Raji (cell line): Measurements from ENCODE around the gene EXTL1.

Experiments
- POLR2A ChIP-seq: IDR thresholded peaks from 2 replicates; pipeline ENCODE4 v1.6.1; 2011; ENCODE audit warnings: low read depth, low read length, control low read depth; ENCODE audit not compliant: insufficient read depth

The EXTL1 gene

DNA sequence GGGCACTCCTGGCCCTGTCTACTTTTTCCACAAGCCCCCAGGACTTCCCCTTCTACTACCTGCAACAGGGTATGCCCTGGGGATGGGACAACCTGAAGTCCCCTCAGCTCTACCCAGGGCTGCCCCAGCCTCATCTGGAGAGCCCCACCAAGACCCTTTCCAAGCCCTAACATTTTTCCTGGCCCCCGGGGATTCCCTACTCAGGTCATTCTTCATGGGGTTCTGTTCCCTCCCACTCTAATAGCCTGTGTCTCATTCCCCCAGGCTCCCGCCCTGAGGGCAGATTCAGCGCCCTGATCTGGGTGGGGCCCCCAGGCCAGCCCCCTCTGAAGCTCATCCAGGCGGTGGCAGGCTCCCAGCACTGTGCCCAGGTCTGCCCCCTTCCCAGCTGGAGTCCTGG lies 9.6 kb downstream of the EXTL1 start:
- no peak for TF ChIP-seq POLR2A

DNA sequence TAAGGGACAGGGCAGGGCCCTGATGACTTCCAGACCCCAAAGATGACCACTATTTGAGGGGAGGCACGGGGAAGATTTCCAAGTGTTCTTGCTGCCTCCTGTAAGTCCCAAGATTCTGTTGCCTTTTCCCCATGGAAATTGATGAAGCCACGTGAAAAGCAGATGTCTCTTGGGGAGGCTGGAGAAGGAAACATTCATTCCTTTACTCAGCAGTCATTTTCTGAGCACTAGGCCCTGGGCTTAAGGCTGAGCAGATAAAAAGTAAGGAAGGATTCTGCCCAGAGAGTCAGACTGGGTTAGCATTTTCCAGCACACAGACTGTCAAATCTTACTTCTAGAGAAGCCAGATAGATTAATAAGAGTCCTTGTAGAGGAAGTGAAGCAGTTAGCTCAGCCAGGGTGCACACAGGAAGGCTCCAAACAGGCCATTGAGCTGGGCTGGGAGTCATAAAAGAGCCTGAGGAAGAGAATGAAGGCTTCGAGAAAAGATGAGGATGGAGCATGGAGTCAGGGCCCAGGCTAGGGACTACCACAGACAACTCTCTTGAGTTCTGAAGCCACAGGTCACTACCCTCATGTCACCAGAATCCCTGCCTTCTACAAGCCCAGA lies 10.1 kb downstream of the EXTL1 start:
- TF ChIP-seq POLR2A = no peak

DNA sequence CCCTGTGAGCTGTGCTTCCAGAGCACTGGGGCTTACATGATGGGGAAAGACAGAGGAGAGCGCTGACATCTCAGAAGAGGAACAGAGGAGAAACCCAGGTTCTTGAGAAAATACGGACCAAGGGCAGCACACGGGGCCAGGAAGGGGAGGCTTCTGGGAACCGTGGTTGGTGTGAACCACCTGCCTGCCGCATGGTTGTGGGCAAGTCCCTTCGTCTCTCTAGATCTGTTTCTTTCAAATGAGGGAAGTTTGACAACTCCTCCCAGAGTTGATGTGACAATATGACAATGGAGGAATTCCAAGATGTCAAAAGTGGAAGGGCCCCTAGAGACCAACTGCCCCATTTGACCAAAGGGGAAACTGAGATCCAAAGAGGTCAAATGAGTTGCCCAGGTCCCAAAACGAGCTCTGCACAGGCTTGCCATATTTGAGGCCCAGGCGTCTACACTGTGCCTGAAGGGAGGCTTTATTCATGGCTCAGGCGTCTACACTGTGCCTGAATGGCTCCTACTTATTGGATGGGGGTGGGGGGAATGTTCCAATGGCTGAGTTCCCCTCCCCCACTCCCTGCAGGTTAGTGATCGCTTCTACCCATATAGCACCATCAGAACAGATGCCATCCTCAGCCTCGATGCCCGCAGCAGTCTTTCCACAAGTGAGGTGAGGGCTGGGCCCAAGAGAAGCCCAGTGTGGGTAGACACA lies 11.2 kb downstream of the EXTL1 start:
- TF ChIP-seq POLR2A = no peak

DNA sequence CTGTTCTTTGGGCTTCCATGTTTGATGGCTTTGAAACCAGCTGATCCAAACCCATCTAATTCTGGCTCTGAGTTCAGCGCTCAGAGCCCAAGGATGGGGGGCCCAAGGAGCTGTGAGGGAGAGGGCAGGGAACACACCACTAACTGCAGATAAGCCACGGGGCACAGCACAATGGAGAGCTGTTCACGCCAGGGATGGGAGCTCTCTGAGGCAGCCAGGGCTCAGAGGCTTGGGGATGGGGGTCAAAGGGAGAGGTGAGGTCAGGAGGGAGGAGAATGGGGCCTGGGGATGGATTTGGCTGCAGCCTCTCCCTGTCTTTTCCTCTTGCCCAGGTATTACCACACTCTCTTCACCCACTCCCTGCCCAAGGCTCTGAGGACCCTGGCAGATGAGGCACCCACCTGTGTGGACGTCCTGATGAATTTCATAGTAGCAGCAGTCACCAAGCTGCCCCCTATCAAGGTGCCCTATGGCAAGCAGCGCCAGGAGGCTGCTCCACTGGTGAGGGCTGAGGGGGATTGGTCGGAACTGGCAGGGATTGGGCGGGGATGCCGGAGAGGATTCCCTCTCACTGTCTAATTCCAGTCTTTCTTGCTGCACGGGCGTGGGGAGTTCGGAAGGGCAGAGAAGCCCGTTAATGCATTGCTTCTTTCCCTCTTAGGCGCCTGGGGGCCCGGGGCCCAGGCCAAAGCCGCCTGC lies 13.1 kb downstream of the EXTL1 start:
- TF ChIP-seq POLR2A = no peak

DNA sequence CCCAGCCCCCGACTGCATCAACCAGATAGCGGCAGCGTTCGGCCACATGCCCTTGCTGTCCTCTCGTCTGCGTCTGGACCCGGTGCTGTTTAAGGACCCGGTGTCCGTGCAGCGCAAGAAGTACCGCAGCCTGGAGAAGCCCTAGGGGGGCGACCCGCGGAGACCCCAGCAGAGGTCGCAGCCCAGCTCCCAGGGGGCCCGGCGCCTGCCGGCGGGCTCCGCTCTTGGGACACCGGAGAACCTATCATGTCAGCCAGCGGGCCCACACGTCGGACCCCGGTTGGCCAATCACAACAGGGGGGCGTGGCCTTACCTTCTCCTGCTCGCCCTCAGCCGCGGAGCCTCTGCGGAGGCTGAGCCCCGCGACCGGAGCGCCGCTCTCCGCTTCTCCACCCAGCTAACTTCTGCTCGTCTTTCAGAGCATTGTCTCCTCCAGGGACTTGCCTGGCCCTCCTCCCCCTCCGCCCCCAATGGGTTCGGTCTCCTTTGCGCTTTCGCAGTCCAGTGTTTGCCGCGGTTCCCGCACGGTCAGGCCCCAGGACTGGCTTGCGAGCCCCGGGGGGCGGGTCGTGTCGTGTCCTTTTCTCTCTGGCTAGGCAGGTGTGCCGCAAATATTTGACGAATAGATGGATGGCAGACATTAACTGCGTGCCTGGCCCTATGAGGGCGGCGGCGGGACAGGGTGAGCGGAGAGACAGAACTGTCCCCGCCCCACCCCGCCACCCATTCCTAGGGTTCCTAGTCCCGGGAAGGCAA lies 13.8 kb downstream of the EXTL1 start:
- TF ChIP-seq POLR2A = no peak

DNA sequence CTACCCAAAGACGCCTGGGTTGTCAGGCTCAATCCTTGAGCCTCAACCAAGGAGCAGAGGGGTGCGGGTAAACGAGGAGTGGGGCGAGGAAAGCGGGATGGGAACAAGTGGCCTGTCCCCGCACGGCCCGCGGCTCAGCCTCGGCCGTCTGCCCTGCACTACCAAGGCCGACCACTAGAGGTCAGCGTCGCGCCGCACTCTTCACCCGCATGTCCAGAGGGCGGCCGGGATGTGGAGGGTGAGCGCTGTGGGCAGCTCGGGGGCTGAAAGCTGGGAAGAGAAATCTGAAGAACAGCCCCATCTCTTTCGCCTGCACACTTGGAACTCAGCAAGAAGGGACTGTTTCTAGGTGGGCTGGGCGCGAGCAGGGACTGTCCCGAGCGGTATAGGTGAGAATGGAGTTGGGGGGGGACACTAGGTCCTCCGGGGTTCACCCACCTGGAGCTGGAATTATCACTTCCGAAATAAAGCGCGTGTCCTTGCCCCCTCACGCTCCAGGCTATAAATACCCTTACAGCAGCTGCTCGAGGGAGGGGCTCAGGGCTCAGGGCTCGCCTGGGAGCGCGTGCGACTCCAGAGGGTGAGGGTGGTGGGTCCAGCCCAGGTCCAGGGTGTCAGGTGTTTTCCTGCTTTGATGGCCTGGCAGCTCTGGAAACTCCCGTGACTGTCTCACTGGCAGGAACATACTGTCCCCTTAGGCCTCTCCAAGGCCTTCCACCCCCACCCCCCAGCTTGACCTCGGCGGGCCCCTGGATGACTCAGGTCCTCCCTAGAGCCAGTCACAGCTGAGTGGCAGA lies 14.6 kb downstream of the EXTL1 start:
- no peak for TF ChIP-seq POLR2A

DNA sequence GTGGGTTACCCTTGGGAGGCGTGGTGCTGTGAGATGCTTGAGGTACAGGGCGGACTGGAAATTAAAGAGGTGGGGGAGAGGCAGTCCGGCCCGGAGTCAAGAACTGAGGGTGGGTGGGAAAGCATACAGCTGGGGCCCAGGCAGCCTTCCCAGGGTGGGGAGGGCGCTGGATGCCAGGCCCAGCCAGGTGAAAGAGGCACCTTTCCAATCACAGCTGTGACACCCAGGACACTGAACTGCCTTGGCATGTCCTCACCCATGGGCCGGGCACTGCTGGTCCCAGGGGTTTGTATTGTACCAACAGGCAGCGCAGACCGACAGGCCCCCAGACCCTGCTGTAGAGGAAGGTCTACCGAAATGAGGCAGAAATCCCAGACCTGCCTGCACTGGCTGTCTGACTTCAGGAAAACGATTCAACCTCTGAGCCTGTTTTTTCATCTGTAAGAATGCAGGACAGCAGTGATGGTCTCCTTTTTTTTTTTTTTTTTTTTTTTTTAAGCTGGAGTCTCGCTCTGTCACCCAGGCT lies 15.2 kb downstream of the EXTL1 start:
- no peak for TF ChIP-seq POLR2A

DNA sequence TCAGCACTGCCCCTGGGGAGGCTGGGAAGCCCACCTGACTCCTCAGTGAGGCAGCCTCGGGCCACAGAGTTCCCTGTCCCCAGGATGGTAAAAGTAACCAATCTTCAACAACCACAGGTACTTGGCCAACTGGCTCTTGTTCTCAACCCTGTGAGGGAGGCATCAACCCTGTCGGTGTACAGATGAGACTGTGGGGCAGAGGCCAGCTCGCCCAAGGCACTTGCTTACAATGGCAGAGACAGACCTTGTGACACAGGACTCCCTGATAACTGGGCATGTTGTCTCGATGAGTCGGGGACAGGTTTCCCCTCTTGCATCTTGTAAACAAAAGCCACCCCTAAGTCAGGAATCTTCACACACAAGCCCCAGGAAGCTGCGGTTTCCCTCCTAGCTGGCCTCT lies 16.3 kb downstream of the EXTL1 start:
- TF ChIP-seq POLR2A = no peak

DNA sequence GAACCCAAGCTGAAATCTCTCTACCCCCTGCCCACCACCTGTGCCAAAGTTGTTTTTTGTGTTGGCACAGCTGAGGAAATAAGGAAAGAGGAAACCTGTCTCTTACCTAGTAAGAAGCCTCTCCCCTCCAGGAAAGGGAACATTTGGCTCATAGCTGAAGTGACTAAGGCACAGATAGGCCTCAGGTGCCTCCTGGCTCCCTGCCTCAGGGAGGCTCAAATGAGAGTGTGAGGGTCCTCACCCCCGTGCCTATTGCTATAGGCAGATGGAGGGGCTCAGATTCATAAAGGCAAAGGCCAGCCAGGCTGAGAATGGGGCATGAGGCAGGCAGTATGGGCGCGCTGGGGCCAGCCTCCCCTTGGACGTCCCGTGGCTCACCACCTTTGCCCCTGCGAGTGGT lies 16.9 kb downstream of the EXTL1 start:
- no peak for TF ChIP-seq POLR2A

DNA sequence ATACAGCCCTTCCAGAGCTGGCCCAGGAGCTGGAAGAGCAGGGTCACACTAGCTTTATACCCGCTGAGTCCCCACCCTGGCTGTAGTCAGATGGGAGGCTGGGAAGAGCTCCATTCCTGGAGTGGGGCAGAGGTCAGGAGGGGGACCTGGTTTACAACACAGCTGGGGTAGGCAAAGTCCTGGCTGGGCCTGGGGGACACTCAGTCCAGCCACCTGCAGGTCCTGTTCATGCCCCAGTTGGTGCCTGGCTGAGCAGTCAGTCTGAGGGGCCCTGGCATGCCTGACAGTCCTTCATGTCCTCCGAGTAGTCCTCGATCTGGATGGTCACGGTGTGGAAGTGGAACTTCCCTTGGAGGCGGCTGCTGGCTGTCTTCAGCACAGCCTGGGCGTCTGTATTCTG lies 17.3 kb downstream of the EXTL1 start:
- no peak for TF ChIP-seq POLR2A

DNA sequence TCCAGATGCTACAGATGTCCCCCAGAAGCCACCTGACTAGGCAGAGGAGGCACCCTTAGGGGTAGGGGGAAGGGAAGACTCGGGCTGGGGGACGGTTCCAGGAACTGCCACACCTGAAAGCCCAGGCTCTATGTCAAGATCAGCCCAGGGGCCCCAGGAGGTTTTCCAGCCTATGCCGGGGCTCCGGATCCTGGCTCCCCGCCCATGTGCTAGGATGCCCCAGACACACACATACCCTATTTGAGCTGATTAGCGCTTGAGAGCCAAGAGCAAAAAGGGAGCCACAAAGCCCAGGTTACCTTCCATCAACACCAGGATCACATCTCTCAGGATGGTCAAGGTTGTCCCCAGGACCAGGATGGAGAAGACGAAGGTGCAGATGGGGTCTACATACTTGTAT lies 19.8 kb downstream of the EXTL1 start:
- TF ChIP-seq POLR2A = no peak

DNA sequence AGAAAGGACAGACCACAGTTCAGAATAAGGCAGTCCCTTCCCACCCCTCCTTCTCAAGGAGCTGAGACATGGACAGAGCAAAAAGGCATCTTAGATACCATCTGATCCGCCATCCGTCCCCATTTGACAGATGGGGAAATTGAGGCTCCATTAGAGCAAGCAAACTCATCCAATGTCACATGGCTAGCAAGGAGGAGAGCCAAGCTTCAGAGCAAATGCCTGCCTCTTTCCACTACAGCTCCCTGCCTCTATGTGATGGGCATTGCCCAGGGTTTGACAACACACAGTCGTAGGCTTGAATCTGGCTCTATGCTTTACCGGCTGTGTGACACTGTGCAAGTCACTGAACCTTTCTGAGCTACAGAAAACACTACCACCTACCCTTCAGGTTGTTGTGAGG lies 20.4 kb downstream of the EXTL1 start:
- no peak for TF ChIP-seq POLR2A

DNA sequence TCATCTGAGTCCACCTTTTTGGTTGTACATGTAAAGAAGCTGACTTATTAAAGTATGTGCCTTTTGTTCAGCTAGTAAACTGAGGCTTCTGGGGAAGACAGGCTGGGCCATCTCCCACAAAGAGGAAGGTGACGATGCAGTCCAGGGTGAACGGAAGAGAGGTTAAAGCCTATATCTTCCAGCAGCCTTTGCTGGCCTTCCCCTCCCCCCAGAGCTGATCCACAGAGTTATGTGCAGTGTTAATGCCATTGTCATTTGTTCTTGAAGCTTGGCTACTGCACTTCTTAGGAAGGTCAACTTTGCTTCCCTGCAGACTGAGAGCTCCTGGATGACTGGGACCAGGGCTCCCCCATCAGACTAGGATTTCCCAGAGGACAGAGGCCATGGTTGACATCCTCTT lies 22.2 kb downstream of the EXTL1 start:
- no peak for TF ChIP-seq POLR2A

DNA sequence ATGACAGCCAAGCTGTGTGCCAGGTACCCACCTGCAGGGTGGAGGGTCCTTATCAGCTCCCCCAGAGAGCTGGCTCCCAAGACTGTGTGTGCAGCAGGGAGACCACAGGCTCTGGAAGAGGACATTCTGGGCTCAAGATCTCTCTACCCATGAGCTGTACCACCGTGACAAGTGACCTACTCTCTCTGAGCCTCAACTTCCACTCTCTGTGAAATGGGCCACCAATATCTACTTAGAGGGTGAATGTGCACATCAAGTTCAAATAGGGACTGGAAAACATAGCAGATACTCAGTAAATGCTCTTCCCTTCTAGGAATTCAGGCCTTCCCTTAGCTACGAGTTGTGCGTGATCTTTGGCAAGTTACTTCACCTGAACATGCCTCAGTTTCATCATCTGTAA lies 22.8 kb downstream of the EXTL1 start:
- TF ChIP-seq POLR2A = no peak
